Stimulated activated CD8-positive, alpha-beta memory T cell treated with anti-CD3 and anti-CD28 coated beads, Interleukin-12 subunit alpha, Interleukin-12 subunit beta, amount 100 ng/mL, for 1 hour (primary cell): ENCODE measurements around the gene ITGB5.
"Not testable (repeated sequence)": the region's sequence is repeated elsewhere in the genome, so short reads cannot be mapped to it uniquely, and the experiment has no call there.

ENCODE experiments used
- DNase-seq: peaks from one replicate; pipeline ENCODE4 v3.0.0-alpha.2; 2020; ENCODE audit warnings: low read depth

The ITGB5 gene

GRCh38 chr3:124812291-124813265 lies 74.6 kb downstream of the ITGB5 start:
- no peak for DNase-seq

DNA sequence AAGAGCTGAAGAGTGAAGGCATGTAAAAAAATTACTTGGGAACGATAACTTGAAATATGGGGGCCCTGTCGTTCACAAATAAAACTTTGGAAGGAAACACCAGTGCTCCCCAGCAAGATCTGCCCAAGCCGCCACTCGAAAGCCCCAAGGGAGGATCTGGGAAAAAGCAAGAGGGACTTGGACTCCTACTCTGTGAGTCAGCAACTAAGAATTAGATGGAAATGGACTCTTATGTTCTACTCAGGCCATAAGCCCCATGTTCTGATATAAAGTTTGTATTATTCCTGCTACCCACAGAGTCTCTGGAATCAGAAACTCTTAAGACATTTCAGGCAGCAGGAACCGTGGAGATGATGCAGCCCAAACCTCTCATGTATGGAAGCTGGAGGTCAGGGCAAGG lies 75.7 kb downstream of the ITGB5 start:
- no peak for DNase-seq

GRCh38 chr3:124810970-124811369 lies 76.2 kb downstream of the ITGB5 start:
- DNase-seq = no peak

- DNase-seq = no peak
Measured at GRCh38 chr3:124809039-124809438, 78.1 kb downstream of the ITGB5 start.

DNA sequence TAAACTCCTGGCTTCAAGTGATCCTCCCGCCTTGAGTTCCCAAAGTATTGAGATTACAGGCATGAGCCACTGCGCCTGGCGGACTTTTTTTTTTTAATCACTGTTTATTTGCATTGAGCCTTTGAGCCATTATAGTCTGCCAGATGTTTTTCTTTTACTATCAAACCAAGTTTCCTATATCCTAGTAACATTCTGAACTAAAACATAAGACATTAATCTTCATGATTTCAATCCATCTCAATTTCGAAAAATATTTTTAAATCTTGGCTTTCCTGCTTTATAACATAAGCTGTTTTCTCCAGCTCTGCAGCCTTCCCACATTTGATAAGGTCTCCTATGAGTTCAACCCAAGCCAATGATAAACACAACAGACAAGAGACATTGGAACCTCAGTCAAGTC lies 81.5 kb downstream of the ITGB5 start:
- no peak for DNase-seq

DNA sequence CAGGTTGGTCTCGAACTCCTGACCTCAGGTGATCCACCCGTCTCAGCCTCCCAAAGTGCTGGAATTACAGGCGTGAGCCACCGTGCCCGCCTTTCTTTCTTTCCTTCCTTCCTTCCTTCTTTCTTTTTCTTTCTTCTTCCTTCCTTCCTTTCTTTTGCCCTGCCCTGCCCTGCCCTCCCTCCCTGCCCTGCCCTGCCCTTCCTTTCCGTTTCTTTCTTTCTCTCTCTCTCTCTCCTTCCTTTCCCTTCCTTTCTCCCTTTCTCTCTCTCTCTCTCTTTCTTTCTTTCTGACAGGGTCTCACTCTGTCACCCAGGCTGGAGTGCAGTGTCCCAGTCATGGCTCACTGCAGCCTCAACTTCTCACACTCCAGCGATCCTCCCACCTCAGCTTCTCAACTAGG lies 82.3 kb downstream of the ITGB5 start:
- DNase-seq = no peak

GRCh38 chr3:124802702-124803101 lies 84.5 kb downstream of the ITGB5 start:
- no peak for DNase-seq

DNA sequence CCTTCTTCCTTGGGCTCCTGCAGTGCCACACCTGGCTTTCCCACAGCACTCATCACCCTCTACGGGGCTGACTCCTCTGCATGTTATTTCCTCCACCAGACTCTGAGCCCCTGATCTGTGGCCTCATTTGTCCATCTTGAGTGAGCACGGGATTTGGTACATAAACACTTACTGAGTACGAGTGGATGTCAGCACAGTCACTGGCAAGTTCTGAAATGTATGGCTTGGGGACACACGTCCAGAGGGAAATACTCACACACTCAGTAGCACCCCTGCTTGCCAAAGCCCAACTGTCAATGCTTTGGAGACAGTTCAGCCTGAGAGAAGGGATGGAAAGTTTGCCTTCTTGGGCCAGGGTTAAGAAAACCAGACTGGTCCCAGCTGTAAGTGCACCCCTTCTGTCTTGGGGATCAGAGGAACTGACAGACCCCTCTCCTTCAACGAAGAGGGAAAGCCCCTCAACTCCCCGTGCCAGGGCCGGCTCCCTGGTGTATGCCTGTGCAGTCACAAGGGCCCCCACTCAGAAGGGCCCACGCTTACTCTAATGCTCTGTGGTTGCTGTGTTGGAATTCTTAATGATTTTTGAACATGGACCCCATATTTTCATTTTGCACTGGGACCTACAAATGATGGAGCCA lies 85.0 kb downstream of the ITGB5 start:
- DNase-seq = no peak

GRCh38 chr3:124800511-124801258 lies 86.5 kb downstream of the ITGB5 start:
- no peak for DNase-seq

- DNase-seq = no peak
Measured at GRCh38 chr3:124800076-124800475, 87.1 kb downstream of the ITGB5 start.

- no peak for DNase-seq
Measured at GRCh38 chr3:124799676-124800075, 87.5 kb downstream of the ITGB5 start.

- DNase-seq = no peak
Measured at GRCh38 chr3:124797426-124797945, 89.7 kb downstream of the ITGB5 start.

DNA sequence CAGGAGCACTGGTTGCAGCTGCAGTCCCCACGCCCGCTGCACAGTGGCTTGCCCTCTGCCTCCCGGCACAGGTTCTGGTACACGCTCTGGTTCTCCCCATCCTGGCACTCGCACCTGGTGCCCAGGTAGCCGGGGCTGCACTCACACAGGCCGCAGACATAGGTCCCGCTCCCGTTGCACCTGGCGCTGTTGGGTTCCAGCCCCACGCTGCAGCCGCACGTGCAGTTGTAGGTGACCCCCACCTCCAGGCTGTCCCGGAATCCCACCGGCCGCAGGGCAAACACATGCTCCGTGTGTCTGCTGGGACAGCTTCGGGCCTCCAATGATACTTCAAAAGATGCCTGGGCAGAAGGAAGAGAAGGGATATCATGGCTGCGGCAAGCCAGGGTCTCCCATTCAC lies 90.7 kb downstream of the ITGB5 start:
- DNase-seq = no peak

GRCh38 chr3:124793054-124793739 lies 94.0 kb downstream of the ITGB5 start:
- DNase-seq = no peak

GRCh38 chr3:124792341-124793040 lies 94.7 kb downstream of the ITGB5 start:
- no peak for DNase-seq

- DNase-seq = no peak
Measured at GRCh38 chr3:124791639-124792151, 95.5 kb downstream of the ITGB5 start.

GRCh38 chr3:124791142-124791541 lies 96.0 kb downstream of the ITGB5 start:
- no peak for DNase-seq

DNA sequence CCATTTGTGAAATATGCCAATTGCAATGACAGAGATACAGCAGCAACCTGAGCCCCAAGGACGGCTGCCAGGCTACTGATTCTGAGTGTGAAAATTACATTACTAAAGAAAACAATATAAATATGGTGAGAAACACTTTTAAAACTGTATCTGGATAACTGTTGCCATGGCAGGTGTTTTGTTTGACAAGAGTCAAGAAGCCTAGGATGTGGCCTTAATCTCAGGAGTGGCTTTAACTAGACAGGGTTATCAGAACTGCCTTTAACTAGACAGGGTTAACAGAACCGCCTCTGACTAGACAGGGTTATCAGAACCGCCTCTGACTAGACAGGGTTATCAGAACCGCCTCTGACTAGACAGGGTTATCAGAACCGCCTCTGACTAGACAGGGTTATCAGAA lies 98.1 kb downstream of the ITGB5 start:
- DNase-seq = not testable (repeated sequence)

GRCh38 chr3:124788254-124788745 lies 98.9 kb downstream of the ITGB5 start:
- no peak for DNase-seq

GRCh38 chr3:124787476-124788195 lies 99.5 kb downstream of the ITGB5 start:
- DNase-seq = no peak
